Activated CD4-positive, alpha-beta T cell treated with anti-CD3 and anti-CD28 coated beads, Interleukin-2, Interleukin-6, amounts not matched to agents 100 ng/mL and 50 ng/mL, durations not matched to agents 16 hours and 8 hours (primary cell): ENCODE data around the gene PRIMA1.

ENCODE experiments used
- DNase-seq: peaks from one replicate; pipeline ENCODE4 v3.0.0-alpha.2; 2020

PRIMA1 gene, protein sequence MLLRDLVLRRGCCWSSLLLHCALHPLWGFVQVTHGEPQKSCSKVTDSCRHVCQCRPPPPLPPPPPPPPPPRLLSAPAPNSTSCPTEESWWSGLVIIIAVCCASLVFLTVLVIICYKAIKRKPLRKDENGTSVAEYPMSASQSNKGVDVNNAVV

GRCh38 chr14:93788293-93788542 lies at the start of gene PRIMA1:
TSS of gene PRIMA1 (minus strand) at chr14:93788485. CDS start at chr14:93787718, 767 bp downstream.
- DNase-seq, result no peak

GRCh38 chr14:93834699-93835371 lies 46.5 kb upstream of the PRIMA1 start:
- no peak for DNase-seq

GRCh38 chr14:93832665-93833064 lies 44.4 kb upstream of the PRIMA1 start:
- DNase-seq, result no peak

- DNase-seq, result no peak
Measured at GRCh38 chr14:93832081-93832480, 43.8 kb upstream of the PRIMA1 start.

- peak; percentile 9 for DNase-seq
Measured at GRCh38 chr14:93830753-93831461, 42.6 kb upstream of the PRIMA1 start.

DNA sequence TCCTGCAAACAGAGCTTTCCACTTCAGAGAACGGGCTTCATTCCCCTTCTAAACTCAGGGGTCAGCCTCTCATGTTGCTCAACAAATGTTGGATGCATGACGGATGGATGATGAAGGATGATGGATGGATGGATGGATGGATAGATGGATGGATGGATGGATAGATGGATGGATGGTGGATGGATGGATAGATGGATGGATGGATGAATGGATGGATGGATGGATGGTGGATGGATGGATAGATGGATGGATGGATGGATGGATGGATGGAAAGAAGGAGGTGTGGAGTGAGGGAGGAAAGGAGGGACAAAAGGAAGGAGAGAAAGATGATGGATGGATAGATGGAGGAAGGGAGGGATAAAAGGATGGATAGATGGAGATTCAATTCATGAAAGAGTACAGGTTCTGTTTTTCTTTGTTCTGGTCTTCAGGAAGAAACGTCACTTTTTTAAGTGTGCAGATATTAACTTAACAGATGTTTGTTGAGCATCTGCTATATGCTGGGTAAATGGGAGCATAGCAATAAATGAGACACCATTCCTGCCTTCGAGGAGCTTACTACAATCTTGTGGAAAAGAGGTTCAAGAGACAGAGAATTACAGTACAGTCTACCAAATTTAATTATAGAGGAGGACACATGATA lies 41.7 kb upstream of the PRIMA1 start:
- no peak for DNase-seq

GRCh38 chr14:93825235-93825553 lies 36.9 kb upstream of the PRIMA1 start:
- no peak for DNase-seq

DNA sequence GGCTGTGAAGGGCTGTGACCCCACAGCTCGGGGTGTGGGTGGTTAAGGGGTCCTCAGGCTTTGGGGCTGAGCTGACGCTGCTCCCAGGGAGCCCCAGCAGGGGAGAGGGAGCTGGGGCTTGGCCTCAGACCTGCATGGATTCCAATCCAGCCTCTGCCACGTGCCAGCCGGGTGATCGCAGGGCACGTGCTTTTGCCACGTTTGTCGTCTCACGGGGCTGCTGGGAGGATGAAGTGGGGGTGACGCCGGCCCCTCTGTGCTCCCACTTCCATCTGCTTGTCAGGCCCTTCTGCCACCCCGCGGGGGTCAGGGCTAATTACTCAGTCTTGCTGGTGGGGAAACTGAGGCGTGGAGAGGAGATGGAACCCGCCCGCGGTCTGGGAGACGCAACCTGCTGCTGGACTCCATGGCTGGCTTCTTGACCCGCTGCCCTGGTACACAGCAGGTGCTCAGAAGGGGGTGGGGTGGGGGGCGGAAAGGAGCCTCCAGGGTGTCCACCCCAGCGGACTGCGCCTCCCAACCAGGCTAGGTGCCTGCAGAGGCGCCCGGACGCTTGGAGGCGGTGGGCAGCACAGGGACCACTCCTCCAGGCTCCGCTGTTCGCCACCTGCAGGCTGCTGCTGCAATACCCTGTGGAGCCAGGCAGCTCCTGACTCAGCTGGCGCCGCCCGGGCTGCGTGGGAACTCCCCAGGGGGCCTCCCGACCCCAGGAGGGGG lies 36.4 kb upstream of the PRIMA1 start:
- DNase-seq, result no peak

DNA sequence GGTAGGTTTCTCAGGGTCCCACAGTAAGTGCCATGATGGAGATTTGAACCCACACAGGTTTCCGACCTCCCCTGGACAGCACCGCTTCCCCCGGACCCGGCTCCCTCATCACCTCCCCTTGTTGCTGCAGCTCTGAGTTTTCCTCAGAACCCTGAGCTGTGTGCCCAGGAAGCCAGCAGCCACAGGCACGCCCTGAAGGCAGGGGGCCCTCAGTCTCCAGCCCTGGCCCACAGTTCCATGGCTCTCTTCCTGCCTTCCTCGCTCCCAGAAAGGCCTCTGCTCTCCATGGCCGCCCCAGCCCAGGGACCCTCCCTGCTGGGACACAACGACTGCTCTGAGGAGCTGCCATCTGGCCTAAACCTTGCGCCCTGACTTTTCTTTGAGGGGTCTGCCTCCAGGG lies 35.8 kb upstream of the PRIMA1 start:
- DNase-seq, result no peak

- no peak for DNase-seq
Measured at GRCh38 chr14:93821051-93821450, 32.8 kb upstream of the PRIMA1 start.

GRCh38 chr14:93818857-93819256 lies 30.6 kb upstream of the PRIMA1 start:
- no peak for DNase-seq

- peak; percentile 38 for DNase-seq
Measured at GRCh38 chr14:93811676-93812075, 23.4 kb upstream of the PRIMA1 start.

- DNase-seq, result no peak
Measured at GRCh38 chr14:93811020-93811419, 22.7 kb upstream of the PRIMA1 start.

- peak; percentile 76 for DNase-seq
Measured at GRCh38 chr14:93809491-93810420, 21.5 kb upstream of the PRIMA1 start.

DNA sequence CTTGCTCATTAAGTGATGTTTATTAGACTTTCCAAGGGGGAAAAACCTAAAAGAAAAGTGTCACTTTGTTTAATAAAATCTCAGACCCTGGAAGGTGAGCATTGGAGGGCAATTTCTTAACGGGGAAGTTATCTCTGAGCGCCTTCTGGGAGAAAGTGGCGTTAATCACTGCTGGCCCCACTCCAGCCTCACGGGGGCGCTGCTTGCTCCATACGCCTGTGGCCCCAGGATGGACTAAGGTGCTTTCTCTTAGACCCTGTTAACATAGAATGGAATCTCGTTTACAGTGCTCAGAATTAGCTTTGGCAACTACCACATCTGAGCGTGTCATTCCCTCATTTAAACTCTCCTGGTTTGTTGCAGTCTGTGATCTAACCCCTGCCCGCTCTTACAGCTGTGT lies 16.4 kb upstream of the PRIMA1 start:
- DNase-seq, result no peak

GRCh38 chr14:93803408-93804318 lies 15.4 kb upstream of the PRIMA1 start:
- no peak for DNase-seq

GRCh38 chr14:93799989-93800921 lies 12.0 kb upstream of the PRIMA1 start:
- no peak for DNase-seq

GRCh38 chr14:93799617-93799988 lies 11.3 kb upstream of the PRIMA1 start:
- no peak for DNase-seq

GRCh38 chr14:93797536-93797935 lies 9.3 kb upstream of the PRIMA1 start:
- no peak for DNase-seq

DNA sequence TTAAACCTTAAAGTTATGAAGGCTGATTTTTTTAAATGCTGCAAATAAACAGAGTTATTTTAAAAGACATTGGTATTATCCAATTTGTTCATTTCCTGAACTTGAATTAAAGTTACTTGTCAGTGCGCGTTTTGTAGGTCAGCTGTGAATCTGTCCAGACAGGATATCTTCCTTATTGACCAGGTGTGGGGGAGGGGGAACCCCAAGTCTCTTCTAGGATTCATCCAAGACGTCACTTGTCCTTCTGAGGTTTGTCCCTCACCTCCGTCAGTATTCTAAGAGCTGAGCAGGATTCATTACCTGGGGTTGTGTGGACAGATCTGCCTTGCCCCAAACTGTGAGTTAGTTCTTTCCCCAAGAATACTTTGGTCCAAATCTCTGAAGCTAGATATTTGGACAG lies 8.8 kb upstream of the PRIMA1 start:
- DNase-seq, result no peak
